DOHH2 (cell line): ENCODE results near the gene ZNF444.

Source experiments
- EZH2phosphoT487 ChIP-seq: fragments of 200-600 bp; sonication (generic); IDR thresholded peaks from 2 replicates; pipeline ENCODE4 v1.6.1; 2017; ENCODE audit warnings: borderline replicate concordance, mild to moderate bottlenecking, antibody characterized with exemption, low read length, moderate library complexity, mixed read lengths
- TF ChIP-seq, protein P1 (sequence below): fragments of 200-600 bp; sonication (generic); IDR thresholded peaks from one replicate; pipeline ENCODE4 v1.5.1; 2014; ENCODE audit warnings: antibody characterized with exemption, mild to moderate bottlenecking, low read depth, low read length; ENCODE audit not compliant: poor library complexity, severe bottlenecking

DNA sequence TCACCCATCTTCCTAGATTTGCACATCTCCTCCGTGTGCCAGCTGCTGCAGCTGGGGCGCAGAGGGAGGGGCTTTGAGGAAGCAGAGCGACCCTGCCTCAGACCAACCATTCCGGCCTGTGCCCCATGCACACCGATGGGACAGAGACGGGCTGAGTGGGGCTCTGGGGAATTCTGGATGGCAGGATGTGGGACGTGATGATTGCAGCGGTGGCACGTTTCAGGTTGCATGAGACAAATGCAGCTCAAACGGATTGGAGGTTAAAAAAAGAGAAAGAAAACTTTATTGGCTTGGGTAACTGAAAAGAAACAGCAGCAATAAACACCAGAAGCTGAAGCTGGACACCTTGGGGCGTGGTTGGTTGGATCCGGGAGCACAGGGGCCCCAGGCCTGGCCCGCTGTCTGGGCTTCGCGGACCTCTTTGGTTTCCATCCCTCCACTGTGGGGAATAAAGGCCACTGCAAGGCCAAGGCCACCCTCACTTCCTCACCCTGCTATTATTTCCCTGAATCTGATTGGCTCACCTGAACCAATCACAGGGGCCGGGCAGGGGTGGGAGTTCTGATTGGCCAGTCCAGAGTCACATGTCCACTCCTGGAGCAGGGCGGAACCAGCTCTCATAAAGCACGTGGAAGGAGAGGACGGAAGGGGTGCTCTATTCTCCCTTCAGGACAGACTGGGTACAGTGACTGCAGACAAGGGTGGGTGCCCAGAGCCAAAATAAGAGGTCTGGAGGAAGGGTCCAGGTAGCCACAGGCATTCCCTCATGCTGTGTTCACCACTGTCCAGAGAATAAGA, 13.9 kb upstream of the ZNF444 start:
- TF ChIP-seq, protein P1, sequence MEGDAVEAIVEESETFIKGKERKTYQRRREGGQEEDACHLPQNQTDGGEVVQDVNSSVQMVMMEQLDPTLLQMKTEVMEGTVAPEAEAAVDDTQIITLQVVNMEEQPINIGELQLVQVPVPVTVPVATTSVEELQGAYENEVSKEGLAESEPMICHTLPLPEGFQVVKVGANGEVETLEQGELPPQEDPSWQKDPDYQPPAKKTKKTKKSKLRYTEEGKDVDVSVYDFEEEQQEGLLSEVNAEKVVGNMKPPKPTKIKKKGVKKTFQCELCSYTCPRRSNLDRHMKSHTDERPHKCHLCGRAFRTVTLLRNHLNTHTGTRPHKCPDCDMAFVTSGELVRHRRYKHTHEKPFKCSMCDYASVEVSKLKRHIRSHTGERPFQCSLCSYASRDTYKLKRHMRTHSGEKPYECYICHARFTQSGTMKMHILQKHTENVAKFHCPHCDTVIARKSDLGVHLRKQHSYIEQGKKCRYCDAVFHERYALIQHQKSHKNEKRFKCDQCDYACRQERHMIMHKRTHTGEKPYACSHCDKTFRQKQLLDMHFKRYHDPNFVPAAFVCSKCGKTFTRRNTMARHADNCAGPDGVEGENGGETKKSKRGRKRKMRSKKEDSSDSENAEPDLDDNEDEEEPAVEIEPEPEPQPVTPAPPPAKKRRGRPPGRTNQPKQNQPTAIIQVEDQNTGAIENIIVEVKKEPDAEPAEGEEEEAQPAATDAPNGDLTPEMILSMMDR, result no peak
- no peak for TF ChIP-seq EZH2phosphoT487
